Thyroid gland (tissue), 4 donors: ENCODE data around the gene ZNF740. TPM values are rescaled to one million over a fixed set of nuclear protein-coding genes. Genes with fewer than 3 reads are reported as not detected.

Experiments
- DNase-seq, 2 donors: peaks; one replicate each; pipeline ENCODE4 v3.0.0-alpha.2; 2019
- H3K27ac ChIP-seq, 3 donors: fragments of 200-600 bp; sonication (generic); 1 replicate in 2 of 3; 2 replicates in 1 of 3; pipeline ENCODE4 v1.5.1; 2016 to 2019; ENCODE audit warnings: mild to moderate bottlenecking in 1 of 3, moderate library complexity in 1 of 3
- H3K27me3 ChIP-seq: fragments of 200-600 bp; sonication (generic); one replicate; pipeline ENCODE4 v1.5.1; 2019
- H3K36me3 ChIP-seq, 2 donors: fragments of 200-600 bp; sonication (generic); one replicate each; pipeline ENCODE4 v1.5.1; 2016 to 2019
- H3K4me1 ChIP-seq, 2 donors: fragments of 200-600 bp; sonication (generic); one replicate each; pipeline ENCODE4 v1.5.1; 2017 to 2019
- H3K4me3 ChIP-seq, 3 donors: fragments of 200-600 bp; sonication (generic); replicated peaks in 1 of 3; 1 replicate in 2 of 3; 2 replicates in 1 of 3; pipeline ENCODE4 v1.5.1; 2016; ENCODE audit warnings: mild to moderate bottlenecking in 1 of 3
- H3K9me3 ChIP-seq: fragments of 200-600 bp; sonication (generic); one replicate; pipeline ENCODE4 v1.5.1; 2017
- CTCF ChIP-seq, 6 experiments: fragments of 200-600 bp in 3 of 6; fragments of 450-650 bp in 3 of 6; sonication (generic) in 3 of 6; IDR thresholded peaks; one replicate each; pipeline ENCODE4 v1.5.1; 2016 to 2019; ENCODE audit warnings: antibody characterized with exemption in 6 of 6, mild to moderate bottlenecking in 2 of 6, inconsistent platforms in 1 of 6, moderate library complexity in 1 of 6
- POLR2A ChIP-seq, 2 donors: fragments of 450-650 bp; IDR thresholded peaks; one replicate each; pipeline ENCODE4 v1.6.1; 2017; ENCODE audit warnings: antibody characterized with exemption in 2 of 2, mild to moderate bottlenecking in 2 of 2, moderate library complexity in 1 of 2
- WGBS, 2 donors: methylation state at CpG; one replicate each; pipeline ENCODE4 v1.1.5; 2017; 5-methylcytosine and 5-hydroxymethylcytosine counted together
- intact Hi-C: fragments of 100-400 bp; cut with DNase I; formaldehyde crosslinking; loops from one replicate; pipeline ENCODE4 v1.15.1; 2023
- total RNA-seq, 4 donors: library from RNA; depleted of rRNA; stranded (reverse); fragments of >200 nt; gene quantifications; one replicate each; pipeline ENCODE4 v1.2.3, GENCODE V29; 2016

ZNF740 gene
- total RNA-seq, 4 donors from 2014 or later: 16.5 to 22.8 (median 20.6) TPM

- peaks cover 13% of the 10 kb centered on the region in 2 donors for H3K36me3 ChIP-seq
- 59 to 70% methylated on average over 24 to 28 of the region's 30 CpGs for WGBS, 2 donors
- peaks cover 20 to 61% of the 10 kb centered on the region in 2 donors for H3K4me1 ChIP-seq
- intact Hi-C loops: no loop called here
- peak overlapping the region; percentile 35 to 98 (median 71) for H3K27ac ChIP-seq
- peak overlapping the region in 2 of 3 donors; percentile 6 to 60 for H3K4me3 ChIP-seq
- TF ChIP-seq CTCF (IDR thresholded peaks at IDR 0.05): no peak
- no peak for TF ChIP-seq POLR2A (IDR thresholded peaks at IDR 0.05)
- DNase-seq: no peak
- no peaks in the 10 kb centered on the region for H3K9me3 ChIP-seq
- no peaks in the 10 kb centered on the region for H3K27me3 ChIP-seq
Measured at GRCh38 chr12:53218551-53219291, 38.2 kb downstream of the ZNF740 start.

- Histone ChIP-seq H3K27ac (peak overlapping the region; percentile 35 to 98 (median 71)), H3K36me3 (peaks cover 6 to 10% of the 10 kb centered on the region in 2 donors), H3K9me3 (no peaks in the 10 kb centered on the region), H3K27me3 (no peaks in the 10 kb centered on the region), H3K4me3 (peak overlapping the region; percentile 6 to 60 (median 6)), H3K4me1 (peaks cover 25 to 68% of the 10 kb centered on the region in 2 donors)
- WGBS, 2 donors: 11 to 18% methylated on average over 26 to 27 of the region's 27 CpGs
- intact Hi-C loops: no loop called here
- TF ChIP-seq POLR2A (IDR thresholded peaks at IDR 0.05) (no peak), CTCF (IDR thresholded peaks at IDR 0.05) (no peak)
- no peak for DNase-seq
Measured at GRCh38 chr12:53219292-53219955, 38.9 kb downstream of the ZNF740 start.

GRCh38 chr12:53219956-53220693, 39.6 kb downstream of the ZNF740 start:
- TF ChIP-seq POLR2A (IDR thresholded peaks at IDR 0.05) (no peak), CTCF (IDR thresholded peaks at IDR 0.05) (no peak)
- peak; percentile 47 to 52 for DNase-seq
- peak overlapping the region; percentile 35 to 99 (median 98) for H3K27ac ChIP-seq
- H3K27me3 ChIP-seq: no peaks in the 10 kb centered on the region
- WGBS, 2 donors: 0 to 1% methylated on average over 28 to 33 of the region's 53 CpGs
- H3K9me3 ChIP-seq: no peaks in the 10 kb centered on the region
- peaks cover 31 to 71% of the 10 kb centered on the region in 2 donors for H3K4me1 ChIP-seq
- peak overlapping the region; percentile 6 to 60 (median 16) for H3K4me3 ChIP-seq
- H3K36me3 ChIP-seq: peaks cover 1 to 3% of the 10 kb centered on the region in 2 donors
- intact Hi-C loops: no loop called here

GRCh38 chr12:53220694-53221202, 40.2 kb downstream of the ZNF740 start:
- H3K9me3 ChIP-seq: no peaks in the 10 kb centered on the region
- no peaks in the 10 kb centered on the region for H3K36me3 ChIP-seq
- peaks cover 31 to 70% of the 10 kb centered on the region in 2 donors for H3K4me1 ChIP-seq
- no peaks in the 10 kb centered on the region for H3K27me3 ChIP-seq
- DNase-seq: peak; percentile 96
- peak overlapping the region; percentile 91 to 99 (median 98) for H3K27ac ChIP-seq
- 0 to 1% methylated on average over 24 to 27 of the region's 42 CpGs for WGBS, 2 donors
- intact Hi-C loops: no loop called here
- peak overlapping the region in 2 of 3 donors; percentile 16 to 60 for H3K4me3 ChIP-seq
- TF ChIP-seq CTCF (IDR thresholded peaks at IDR 0.05) (no peak), POLR2A (IDR thresholded peaks at IDR 0.05) (no peak)
